ENCODE data around the gene AKAP13.

The AKAP13 gene

DNA sequence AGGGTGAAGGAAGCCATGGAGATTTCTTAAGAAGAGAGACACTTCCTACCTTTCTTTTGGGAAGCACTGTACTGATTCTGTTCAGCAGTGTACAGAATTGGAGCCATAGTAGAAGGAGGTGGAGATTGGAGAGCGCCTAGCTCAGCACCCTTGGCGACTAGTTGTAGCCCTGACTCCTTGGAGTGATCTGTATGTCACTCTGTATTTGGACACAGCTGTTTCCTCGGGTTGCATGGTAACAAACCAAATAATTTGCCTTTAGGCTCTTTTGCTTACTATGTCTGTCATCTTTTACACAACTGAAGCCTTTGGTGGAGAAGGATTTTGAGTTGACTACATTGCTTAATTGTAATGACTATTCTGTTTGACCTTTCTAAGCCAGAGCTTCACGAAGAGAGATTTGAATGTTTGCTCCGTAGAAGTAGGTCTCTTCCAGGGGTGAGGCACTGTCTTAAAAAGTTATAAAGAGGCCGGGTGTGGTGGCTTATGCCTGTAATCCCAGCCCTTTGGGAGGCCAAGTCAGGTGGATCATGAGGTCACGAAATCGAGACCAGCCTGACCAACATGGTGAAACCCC, 77.1 kb downstream of the AKAP13 start:
- in situ Hi-C loops (cut with HindIII; ENCODE audit: low pct_unique_long_range_greater_than_20kb, low sequenced_read_pairs): no loop called here
- no peak for TF ChIP-seq JUND (IDR thresholded peaks at IDR 0.05; ENCODE audit: low read depth)

DNA sequence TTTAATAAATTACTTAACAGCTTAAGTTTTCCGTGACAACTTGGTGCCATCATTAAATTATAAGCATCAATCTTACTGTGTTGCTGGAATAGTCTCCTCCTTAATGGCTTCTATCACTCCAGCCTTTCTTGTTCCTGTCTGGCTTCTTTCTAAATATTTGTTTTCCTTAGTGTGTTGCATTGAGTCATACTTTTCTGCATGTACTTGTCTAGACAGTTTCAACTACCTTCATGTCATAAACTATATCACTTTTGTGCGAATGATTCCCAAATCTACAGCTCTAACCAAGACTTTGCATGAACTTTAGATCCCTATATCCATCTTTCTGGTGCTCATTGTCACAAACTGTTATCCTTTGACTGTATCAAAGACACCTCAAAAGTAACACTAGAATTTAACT, 78.4 kb downstream of the AKAP13 start:
- TF ChIP-seq JUND (IDR thresholded peaks at IDR 0.05; ENCODE audit: low read depth): no peak
- in situ Hi-C loops (cut with HindIII; ENCODE audit: low pct_unique_long_range_greater_than_20kb, low sequenced_read_pairs): no loop called here
- no peak for DNase-seq (ENCODE audit: low read depth in 1 of 2, low spot score in 1 of 2)

More for the DNA sequence above, 77.1 kb downstream of the AKAP13 start:
- peak in 1 of 2 experiments; percentile 27 for DNase-seq (ENCODE audit: low read depth in 1 of 2, low spot score in 1 of 2)

DNA sequence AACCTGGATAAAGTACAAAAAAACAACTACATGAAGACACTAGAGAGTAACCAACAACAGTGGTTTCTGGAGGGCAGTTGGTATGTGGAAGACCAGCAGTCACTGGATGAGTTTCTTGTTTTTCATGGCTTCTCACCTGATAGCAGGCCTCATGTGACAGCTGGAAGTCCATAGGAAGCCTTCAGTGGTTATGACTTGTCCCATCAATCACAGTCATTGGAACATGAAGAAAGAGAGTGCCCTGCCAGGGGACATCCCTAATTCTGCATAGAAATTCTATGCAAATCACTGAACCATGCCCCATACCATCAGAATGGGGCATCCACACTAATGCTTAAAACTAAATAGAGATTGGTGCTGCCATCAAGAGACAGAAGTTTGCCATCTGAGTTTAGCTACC, 81.6 kb downstream of the AKAP13 start:
- TF ChIP-seq JUND (IDR thresholded peaks at IDR 0.05; ENCODE audit: low read depth): no peak
- no peak for DNase-seq (ENCODE audit: low read depth in 1 of 2, low spot score in 1 of 2)

DNA sequence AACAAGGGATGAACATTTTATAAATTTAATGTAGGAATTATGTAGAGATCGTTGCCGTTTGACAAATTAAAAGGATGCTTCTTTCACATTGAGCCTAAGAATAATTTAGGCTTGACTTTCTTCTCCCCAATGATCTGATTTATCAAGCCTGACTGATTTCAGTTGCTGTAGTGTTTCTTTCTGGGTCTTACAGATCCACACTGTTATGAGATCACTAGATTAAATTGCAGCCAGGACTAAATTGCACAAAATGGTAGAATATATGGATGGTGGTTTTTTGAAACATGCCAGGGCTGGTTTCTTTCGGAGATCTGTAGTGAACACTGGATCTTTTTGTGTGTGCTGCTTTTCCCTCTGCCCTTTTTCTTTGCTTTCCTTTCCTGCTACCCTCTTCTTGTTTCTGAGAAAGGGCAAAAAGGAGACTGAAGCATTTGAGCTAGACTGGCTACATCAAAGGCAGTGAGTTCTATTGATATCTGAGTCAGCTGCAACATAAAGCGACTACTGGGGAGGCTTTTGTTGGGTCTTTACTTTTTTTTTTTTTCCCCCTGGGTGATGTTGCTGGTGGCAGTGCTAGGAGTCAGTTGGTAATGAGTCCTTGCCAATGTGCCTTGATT, 83.0 kb downstream of the AKAP13 start:
- in situ Hi-C loops (cut with HindIII; ENCODE audit: low pct_unique_long_range_greater_than_20kb, low sequenced_read_pairs): no loop called here
- TF ChIP-seq JUND (IDR thresholded peaks at IDR 0.05; ENCODE audit: low read depth): no peak
- no peak for DNase-seq (ENCODE audit: low read depth in 1 of 2, low spot score in 1 of 2)

More for the DNA sequence above, 81.6 kb downstream of the AKAP13 start:
- in situ Hi-C loops (cut with HindIII; ENCODE audit: low pct_unique_long_range_greater_than_20kb, low sequenced_read_pairs): no loop called here

DNA sequence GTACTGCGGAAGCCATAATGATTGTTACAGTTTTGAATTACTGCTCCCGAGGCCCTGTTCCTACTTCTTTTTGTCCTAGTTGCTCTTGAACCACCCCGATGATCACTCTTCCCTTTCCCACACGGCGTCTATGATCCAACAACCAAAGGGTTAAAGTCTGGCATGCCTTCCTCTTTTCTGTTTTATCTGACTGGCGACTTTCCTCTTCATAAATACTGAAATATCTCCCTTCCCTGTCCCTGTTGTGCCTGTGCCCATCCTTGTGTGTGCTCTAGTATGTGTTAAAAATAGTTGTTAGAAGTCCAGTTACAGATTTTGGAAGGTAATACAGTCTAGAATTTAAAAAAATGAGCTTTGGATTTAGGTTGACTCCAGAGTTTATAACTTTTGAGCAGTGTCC, 83.6 kb downstream of the AKAP13 start:
- no peak for DNase-seq (ENCODE audit: low read depth in 1 of 2, low spot score in 1 of 2)
- in situ Hi-C loops (cut with HindIII; ENCODE audit: low pct_unique_long_range_greater_than_20kb, low sequenced_read_pairs): no loop called here
- no peak for TF ChIP-seq JUND (IDR thresholded peaks at IDR 0.05; ENCODE audit: low read depth)

DNA sequence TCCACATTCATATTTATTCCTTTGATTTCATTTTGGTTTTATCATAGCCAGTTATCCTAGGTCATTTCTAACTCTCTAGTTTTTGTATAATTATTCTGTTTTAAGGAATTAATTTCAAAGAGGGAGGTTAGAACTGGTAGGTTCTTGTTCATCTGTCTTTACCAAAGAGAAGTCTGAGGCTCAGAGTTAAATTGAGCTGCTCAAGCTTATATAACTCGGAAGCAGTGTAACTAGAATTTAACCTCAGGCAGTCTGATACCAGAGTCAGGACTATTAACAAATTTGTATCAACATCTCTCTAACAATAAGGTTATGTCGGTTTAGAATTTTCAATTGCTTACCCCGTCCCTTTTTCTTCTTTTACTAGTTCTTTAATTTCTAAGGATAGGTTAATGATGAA, 84.1 kb downstream of the AKAP13 start:
- no peak for TF ChIP-seq JUND (IDR thresholded peaks at IDR 0.05; ENCODE audit: low read depth)
- in situ Hi-C loops (cut with HindIII; ENCODE audit: low pct_unique_long_range_greater_than_20kb, low sequenced_read_pairs): no loop called here
- DNase-seq (ENCODE audit: low read depth in 1 of 2, low spot score in 1 of 2): no peak

DNA sequence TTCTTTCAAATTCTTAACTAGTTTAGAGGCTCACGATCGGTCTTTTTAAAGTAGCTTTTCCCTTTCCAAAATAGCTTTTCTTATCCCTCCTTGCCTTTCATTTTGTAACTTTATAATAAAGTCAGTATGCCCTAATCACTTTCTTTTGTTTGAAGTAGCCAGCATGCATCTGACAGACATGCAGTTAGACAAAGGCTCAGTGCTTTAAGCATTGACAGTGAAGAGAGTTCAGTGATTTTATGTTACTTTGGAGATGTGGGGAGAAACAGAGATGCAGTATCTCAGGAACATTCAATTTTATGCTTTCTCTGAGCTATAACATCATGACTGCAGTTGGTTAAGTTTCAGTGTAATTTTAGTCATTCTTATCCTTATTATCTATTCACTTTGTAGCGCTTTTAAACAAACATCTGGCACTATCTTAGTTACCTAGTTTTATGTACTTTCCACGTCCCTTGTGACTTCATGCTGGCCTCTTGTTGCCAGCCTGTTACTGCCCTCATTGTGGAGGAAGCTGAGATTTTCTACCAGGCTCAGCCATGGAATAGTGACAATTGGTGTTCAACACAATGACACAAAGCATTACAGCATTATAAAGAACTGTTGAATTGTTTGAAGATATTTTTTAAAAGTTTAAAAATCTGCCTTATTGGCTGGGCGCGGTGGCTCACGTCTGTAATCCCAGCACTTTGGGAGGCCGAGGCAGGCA, 90.3 kb downstream of the AKAP13 start:
- in situ Hi-C loops (cut with HindIII; ENCODE audit: low pct_unique_long_range_greater_than_20kb, low sequenced_read_pairs): no loop called here
- no peak for DNase-seq (ENCODE audit: low read depth in 1 of 2, low spot score in 1 of 2)
- no peak for TF ChIP-seq JUND (IDR thresholded peaks at IDR 0.05; ENCODE audit: low read depth)

DNA sequence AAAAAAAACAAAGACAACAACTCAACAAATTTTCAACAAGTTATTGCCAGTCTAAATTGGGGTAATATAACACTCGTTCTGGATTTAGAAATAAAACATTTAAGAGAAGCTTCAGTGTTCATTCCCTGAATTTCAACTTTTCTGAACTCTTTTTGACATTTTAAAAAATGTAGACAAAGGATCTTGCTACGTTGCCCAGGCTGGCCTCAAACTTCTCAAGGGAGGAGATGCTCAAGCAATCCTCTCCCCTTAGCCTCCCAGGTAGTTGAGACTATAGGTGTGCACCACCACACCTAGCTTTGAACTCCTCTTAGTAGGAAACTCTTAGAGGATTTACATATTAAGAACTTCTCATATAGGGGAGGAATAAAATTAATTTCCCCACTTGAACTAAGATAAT, 91.9 kb downstream of the AKAP13 start:
- in situ Hi-C loops (cut with HindIII; ENCODE audit: low pct_unique_long_range_greater_than_20kb, low sequenced_read_pairs): no loop called here
- TF ChIP-seq JUND (IDR thresholded peaks at IDR 0.05; ENCODE audit: low read depth): no peak
- DNase-seq (ENCODE audit: low read depth in 1 of 2, low spot score in 1 of 2): no peak

DNA sequence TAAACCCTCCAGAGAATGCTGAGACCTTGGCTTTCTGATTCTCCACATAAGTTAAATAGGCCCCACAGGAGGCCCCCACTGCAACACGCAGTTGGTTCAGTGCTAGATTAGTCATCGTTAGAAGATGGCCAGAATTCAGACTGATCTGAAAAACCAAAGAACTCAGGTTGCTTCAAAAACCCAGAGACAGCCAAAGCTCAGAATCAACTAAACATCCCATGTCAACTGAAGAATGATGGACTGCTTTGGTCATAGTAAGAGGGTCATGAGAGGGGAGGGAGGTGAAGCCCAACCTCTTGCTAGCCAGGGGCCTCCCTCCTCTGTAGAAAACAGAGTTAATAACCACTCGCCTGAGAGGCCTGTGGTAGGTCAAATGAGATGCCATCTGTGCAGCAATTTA, 93.1 kb downstream of the AKAP13 start:
- DNase-seq (ENCODE audit: low read depth in 1 of 2, low spot score in 1 of 2): no peak
- in situ Hi-C loops (cut with HindIII; ENCODE audit: low pct_unique_long_range_greater_than_20kb, low sequenced_read_pairs): no loop called here
- no peak for TF ChIP-seq JUND (IDR thresholded peaks at IDR 0.05; ENCODE audit: low read depth)

DNA sequence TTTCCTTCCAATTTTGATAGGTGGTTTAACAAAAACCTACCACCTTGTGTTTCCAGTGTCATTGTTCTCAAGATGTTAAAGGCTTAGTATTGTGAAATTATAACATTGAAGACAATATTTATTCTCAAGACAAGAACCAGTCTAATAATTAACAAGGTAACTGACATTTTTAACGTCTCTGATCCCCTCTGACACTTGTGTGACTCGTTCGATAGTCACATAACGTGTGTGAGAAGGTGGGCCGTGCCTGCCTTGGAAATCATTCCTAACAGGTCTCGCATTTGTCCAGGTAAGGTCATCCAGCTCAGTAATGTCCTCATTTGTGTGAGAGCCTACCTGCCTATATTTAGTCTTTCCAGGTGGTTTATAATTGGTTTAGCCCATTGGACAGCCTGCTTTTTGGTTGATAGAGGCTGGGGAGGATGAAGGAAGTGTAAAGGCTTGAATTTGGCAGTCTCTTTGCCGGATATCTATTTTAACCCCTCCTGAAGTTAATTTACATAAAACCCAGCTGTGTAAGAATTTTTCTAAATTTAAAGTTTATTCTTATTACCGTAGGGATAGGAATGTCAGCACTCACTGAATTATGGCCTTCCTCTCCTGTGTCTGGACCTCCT, 94.4 kb downstream of the AKAP13 start:
- in situ Hi-C loops (cut with HindIII; ENCODE audit: low pct_unique_long_range_greater_than_20kb, low sequenced_read_pairs): no loop called here
- no peak for DNase-seq (ENCODE audit: low read depth in 1 of 2, low spot score in 1 of 2)
- no peak for TF ChIP-seq JUND (IDR thresholded peaks at IDR 0.05; ENCODE audit: low read depth)

DNA sequence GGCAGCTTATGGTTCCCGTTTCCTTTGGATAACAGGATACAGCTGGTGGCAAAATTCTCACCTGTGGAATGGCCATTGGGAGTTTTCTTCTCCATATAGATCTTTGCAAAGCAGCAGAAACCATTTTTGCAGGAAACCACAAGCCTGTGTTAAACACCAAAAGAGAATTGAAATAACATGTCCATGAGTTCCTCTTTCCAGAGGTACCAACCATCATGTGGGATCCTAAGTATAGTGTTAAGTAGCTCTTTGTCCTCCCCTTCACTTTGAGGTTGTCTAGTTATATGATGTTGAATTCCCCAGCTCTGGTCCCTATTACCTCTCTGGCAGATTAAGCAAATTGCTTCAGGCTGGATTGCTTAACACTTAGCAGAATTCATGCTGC, 94.9 kb downstream of the AKAP13 start:
- in situ Hi-C loops (cut with HindIII; ENCODE audit: low pct_unique_long_range_greater_than_20kb, low sequenced_read_pairs): no loop called here
- no peak for DNase-seq (ENCODE audit: low read depth in 1 of 2, low spot score in 1 of 2)
- TF ChIP-seq JUND (IDR thresholded peaks at IDR 0.05; ENCODE audit: low read depth): no peak

DNA sequence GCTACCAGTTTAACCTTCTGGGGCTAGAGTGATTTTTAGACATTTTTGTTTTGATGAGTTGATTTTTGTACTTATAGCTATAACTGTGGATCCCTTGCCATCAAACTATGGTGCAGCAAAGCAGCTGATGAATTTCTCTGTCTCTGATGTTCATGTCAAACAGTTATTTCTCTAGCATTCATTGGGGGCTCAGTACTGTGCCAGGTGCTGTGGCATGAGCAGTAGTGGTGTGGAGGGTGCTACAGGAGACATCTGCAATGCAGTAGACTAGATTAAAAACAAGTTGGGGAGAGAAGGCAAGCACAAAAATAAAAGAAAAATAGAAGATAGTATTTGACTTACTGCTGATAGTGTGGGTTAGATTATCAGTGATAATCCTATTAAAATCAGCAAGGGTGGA, 95.3 kb downstream of the AKAP13 start:
- DNase-seq (ENCODE audit: low read depth in 1 of 2, low spot score in 1 of 2): no peak
- no peak for TF ChIP-seq JUND (IDR thresholded peaks at IDR 0.05; ENCODE audit: low read depth)
- in situ Hi-C loops (cut with HindIII; ENCODE audit: low pct_unique_long_range_greater_than_20kb, low sequenced_read_pairs): no loop called here

DNA sequence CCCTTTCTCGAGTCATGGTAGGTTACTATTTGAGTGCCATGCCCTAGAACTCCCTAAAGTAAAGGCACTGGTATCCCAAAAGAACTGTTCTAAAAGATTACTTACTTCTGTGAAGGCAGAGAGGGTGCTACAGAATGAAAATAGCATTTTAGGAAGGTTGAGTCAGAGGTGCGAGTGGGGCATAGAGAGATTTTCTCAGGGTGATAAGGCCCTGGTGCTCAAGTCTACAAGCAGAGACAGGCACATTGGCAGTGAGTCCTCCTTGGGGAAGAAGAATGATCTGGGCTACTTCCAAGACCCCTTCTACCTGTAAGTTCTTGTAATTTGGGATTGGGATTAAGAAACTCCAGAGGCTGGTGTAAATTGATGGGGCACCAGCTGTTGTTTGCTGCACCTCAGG, 96.7 kb downstream of the AKAP13 start:
- in situ Hi-C loops (cut with HindIII; ENCODE audit: low pct_unique_long_range_greater_than_20kb, low sequenced_read_pairs): no loop called here
- DNase-seq (ENCODE audit: low read depth in 1 of 2, low spot score in 1 of 2): no peak
- TF ChIP-seq JUND (IDR thresholded peaks at IDR 0.05; ENCODE audit: low read depth): no peak
